IPS-NIHi7 (cell line): Measurements from ENCODE around the gene SUB1.
A peak's percentile ranks its signal among the peaks of the same experiment; 100 is the strongest.
"Not testable (repeated sequence)": the region's sequence is repeated elsewhere in the genome, so short reads cannot be mapped to it uniquely, and the experiment has no call there.

ENCODE experiments used
- DNase-seq: peaks from one replicate; pipeline ENCODE4 v3.0.0; 2012; ENCODE audit warnings: mixed read lengths; ENCODE audit errors: extremely low spot score

SUB1 gene

DNA sequence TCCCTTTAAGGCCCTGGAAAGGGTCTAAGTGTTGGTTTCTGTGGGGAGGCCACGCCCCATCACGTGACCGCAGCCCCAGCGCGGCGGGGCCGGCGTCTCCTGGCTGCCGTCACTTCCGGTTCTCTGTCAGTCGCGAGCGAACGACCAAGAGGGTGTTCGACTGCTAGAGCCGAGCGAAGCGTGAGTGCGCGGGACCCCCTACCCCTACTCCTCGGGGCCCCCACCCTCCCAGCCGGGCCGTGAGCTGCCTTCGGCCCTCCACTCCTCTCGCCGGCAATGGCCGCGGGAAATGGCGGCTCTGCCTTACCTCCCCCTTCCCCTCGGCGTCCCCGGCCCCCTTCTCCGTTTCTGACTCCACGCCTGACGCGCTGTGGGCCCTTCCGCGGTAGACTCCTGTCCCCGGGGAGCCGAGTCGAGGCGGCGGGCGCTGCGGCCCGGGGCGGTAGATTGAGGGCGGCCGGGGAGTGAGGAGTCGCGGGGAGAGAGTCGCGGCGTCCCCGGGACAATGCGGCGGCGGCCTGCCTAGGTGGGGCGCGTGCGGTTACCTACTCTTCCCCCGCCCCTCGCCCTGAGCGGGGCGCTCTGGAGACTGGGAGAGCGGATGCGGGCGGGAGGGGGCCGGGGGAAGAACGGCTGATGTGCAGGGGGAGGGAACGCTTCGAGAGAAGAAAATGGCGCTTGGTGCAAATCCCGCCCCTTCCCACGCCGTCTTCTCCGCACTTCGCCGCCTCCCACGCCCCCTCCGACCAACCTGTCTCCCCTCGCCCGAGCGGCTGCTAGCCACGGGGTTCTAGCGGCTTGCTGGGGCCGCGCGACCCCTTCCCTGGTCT lies at the start of gene SUB1:
TSS of gene SUB1 (plus strand) at position 112 of the 830 bp plus-strand sequence. CDS start 2,956 bp downstream, outside the sequence.
- peak; percentile 93 for DNase-seq

DNA sequence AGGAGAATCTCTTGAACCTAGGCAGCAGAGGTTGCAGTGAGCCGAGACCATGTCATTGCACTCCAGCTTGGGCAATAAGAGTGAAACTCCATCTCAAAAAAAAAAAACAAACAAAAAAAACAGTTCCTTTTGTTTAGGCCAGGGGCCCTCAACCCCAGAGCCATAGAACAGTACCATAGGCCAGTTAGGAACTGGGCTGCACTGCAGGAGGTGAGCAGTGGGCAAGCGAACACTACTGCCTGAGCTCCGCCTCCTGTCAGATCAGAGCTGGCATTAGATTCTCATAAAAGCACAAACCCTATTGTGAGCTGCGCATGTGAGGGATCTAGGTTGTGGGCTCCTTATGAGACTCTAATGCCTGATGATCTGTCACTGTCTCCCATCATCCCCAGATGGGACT lies 49.1 kb upstream of the SUB1 start:
- DNase-seq, result no peak

DNA sequence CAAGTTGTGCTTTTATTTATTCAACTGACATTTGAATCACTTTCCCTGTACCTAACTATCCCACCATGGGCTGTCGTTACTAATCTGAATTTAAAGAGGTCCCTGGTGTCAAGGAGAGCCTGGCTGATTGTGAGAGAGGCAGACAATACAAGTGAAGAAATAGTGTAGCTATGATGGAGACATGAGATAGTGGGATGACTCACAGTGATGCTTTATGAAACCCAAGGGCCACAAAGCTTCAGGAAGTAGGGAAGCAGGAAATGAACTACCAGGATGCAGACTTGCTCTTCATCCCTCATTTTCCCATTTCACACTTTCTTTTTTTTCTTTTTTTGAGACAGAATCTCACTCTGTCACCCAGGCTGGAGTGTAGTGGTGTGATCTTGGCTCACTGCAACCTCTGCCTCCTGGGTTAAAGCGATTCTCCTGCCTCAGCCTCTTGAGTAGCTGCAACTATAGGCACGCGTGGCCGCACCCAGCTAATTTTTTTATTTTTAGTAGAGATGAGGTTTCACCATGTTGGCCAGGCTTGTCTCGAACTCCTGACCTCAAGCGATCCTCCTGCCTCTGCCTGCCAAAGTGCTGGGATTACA lies 47.8 kb upstream of the SUB1 start:
- not testable (repeated sequence) for DNase-seq

DNA sequence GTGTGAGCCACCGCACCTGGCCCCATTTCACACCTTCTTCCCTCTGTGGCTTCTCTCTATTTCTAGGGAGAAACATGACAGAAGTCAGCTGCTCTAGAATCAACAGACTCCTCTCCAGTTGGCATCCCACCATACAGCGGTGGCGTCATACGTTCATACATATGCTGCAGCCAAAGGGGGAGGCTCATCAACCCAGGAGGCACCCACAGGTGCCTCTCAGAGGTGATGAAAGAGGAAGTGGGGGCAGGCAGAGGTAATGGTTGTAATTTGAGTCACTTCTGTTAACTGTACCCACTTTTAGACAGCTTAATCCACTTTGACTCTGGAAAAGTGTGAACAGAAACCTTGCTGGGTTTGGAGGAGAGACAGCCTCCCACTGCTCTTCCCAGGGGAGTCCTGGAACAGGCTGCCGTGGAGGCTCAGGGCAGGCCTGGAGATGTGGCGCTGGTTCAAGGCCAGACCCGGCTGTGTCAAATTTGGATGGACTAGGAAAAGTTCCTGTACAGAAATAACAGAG lies 47.3 kb upstream of the SUB1 start:
- no peak for DNase-seq

DNA sequence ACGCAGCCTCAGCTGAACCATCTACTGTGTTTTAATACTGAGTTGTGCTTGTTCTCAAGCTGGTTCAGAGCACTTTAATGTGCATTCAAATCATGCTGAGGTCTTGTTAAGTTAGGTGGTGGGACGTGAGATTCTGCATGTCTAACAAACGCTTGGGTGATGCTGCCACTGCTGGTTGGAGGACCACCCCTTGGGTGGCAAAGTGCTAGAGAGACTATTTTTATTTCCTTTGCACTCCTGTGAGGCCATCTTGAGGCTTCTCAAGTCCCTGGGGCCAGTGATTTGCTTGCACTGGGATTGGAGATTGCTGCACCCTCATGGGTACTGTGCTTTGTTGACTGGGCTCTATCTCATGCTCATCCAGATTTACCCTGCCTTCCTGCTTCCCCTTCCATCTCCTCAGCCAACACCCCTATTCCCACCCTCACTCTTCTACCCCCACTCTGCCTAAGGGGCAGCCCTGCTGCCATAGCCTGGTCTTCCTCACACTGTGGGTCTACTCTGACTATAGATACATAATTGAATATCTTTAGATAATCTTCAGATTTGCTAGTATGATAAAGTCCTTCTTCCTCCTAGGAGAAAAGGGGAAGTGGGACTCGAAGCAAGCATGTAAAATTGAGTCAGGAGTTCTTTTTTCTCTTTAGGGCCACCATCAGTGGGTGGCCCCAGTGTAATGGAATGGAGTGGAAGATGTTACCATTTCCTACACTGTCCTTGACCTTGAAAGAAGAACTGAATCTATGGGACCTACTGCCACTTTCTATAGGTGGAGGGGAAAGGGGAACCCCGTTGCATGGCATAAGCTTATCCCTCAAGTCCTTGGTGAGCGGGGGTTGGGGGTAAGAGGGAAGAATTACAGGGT lies 45.1 kb upstream of the SUB1 start:
- DNase-seq, result no peak

DNA sequence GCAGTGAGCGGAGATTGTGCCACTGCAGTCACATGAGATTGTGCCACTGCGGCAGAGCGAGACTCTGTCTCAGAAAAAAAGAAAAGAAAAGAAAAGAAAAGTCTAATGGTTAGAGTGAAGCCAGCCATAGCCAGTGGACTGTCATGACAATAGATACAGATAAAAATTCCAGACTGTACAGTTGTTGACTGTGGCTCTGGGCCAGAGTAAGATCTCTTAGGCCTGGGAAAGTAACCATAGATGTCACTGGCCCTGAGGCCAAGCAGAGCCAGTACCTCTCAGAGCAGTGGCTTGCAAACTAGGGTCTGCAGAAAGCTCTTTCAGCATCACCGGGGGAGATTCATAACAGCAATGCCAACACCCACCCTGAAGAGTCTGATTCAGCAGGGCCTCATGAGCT lies 44.1 kb upstream of the SUB1 start:
- DNase-seq, result no peak

GRCh38 chr5:32542216-32543059 lies 42.9 kb upstream of the SUB1 start:
- no peak for DNase-seq

DNA sequence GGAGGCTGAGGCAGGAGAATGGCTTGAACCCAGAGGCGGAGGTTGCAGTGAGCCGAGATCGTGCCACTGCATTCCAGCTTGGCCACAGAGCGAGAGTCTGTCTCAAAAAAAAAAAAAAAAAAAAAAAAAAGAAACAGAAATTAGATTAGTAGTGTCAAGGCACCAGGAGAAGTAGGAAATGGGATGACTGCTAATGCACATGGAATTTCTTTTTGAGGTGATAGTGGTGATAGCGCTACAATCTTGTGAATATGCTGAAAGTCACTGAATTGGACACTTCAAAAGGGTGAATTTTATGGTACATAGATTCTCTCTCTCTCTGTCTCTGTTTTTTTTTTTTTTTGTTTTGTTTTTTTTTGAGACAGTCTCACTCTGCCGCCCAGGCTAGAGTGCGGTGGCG lies 42.1 kb upstream of the SUB1 start:
- no peak for DNase-seq

DNA sequence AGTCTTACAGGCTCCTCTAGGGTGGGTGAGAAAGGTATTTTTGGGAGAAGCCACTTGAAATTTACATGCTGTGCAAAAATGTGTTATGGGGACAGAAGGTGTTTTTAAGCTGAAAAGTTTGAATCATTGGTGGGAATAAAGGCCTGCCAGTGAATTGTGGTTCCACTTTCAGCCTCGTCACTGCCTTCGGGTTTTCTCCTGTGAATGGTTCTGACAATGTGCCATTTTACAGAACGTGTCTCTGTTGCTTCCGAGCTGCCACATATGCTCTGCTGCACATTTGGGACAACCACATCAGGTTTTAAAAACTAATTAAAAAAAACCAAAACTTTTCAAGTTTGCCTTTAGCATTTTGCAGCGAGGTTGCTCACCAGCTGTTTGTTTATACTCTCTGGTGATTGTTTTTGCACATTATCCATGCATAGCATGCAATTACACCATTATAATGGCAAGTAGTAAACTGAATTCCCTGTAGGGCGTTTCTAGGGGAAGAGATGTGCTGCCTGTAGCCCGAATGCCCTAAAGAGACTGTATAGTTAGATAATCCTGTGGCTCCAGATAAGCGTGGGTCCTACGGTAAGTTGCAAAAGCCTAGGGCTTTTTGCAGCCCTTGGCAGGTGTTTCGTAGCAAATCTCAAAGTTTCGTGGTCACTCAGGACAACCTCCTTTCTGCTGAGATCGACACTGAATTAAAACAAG lies 40.1 kb upstream of the SUB1 start:
- no peak for DNase-seq

DNA sequence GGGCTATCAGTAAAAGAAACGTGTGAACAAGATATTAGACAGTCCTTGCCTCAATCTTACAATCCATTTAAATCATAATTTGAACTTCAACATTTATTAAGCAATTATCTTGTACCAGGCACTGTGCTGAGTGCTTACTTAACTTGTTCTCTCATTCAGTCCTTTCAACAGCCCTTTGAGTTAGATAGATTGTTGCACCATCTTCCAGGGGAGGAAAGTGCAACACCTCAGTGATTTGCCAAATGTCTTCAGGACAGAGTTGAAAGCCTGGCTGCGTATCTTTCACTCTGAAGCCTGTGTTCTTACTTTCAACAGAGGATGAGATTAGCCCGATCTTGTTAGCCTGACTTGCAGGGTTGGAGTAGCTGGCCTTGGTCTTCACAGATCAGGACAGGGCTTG lies 34.2 kb upstream of the SUB1 start:
- DNase-seq, result no peak

DNA sequence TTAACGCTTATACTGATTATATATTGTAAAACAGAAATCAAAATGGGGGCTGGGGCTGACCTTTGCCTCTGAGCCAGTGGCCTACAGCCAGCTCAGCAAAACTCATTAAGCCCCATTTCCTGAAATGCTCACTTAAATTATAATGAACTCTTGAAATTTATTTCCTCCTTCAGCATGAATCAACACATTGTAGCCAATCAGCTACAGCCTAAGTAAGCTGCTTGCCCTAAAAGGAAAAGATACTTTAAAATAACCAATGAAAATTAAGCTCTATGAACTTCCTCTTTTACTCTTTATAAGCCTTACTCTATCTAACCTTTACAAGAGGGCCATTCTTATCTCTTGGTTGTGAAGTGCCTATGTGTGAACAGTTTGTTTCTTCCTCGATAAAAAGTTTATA lies 33.5 kb upstream of the SUB1 start:
- DNase-seq, result no peak

DNA sequence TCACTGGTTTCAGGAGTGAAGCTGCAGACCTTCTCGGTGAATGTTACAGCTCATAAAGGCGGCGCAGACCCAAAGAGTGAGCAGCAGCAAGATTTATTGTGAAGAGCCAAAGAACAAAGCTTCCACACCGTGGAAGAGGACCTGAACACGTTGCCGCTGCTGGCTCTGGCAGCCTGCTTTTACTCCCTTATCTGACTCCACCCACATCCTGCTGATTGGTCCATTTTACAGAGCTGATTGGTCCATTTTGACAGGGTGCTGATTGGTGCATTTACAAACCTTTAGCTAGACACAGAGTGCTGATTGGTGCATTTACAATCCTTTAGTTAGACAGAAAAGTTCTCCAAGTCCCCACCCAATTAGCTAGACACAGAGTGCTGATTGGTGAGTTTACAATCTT lies 32.9 kb upstream of the SUB1 start:
- DNase-seq, result not testable (repeated sequence)

GRCh38 chr5:32552936-32553335 lies 32.4 kb upstream of the SUB1 start:
- no peak for DNase-seq

GRCh38 chr5:32554181-32554780 lies 31.1 kb upstream of the SUB1 start:
- DNase-seq, result not testable (repeated sequence)

DNA sequence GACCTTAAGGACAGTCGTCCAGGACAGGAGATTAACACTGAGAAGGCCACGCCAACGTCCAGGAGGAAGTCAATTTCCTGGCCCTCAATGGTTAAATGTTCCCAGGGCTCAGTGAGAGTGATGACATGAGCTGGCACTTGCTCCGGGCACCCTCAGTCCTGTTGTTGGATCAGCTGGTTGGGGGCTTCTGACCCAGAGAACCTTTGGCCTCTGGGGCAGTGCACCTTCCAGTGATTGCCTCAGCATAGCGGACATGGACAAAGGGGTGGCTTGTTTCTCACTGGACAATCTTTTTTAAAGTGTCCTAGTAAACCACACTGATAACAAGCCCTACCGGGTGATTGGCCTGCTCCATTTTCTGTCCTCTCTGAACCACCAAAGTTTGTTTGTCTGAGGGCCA lies 28.8 kb upstream of the SUB1 start:
- not testable (repeated sequence) for DNase-seq

GRCh38 chr5:32559411-32559810 lies 25.9 kb upstream of the SUB1 start:
- DNase-seq, result no peak

GRCh38 chr5:32559921-32560320 lies 25.4 kb upstream of the SUB1 start:
- DNase-seq, result no peak

GRCh38 chr5:32562056-32562455 lies 23.3 kb upstream of the SUB1 start:
- DNase-seq, result no peak

- no peak for DNase-seq
Observed at GRCh38 chr5:32562843-32563242, 22.5 kb upstream of the SUB1 start.

DNA sequence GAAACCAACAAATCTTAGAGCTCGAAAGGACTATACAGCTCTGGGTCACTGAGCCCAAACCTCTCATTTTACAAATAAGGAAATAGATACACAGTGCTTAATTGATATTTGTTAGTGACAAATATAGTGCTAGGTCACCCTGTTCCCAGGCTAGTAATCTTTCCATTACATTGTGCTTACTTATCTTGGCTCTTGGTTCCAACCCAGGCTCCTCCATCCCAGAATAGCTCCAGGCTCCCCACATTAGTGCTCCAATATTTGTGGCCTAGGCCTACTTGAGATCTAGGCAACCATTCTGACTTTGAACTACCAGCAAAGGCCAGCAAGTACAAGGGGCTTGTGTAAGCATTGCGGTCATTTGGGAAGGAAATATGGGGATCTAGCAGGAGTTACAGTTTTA lies 21.7 kb upstream of the SUB1 start:
- DNase-seq, result no peak
